NCI-H345 (cell line): ENCODE measurements around the gene IL17C.
"Not testable (repeated sequence)": the region's sequence is repeated elsewhere in the genome, so short reads cannot be mapped to it uniquely, and the experiment has no call there.

Source experiments
- DNase-seq: peaks from one replicate; lab custom pipeline; 2025; lab: John Stamatoyannopoulos, UW

IL17C gene

DNA sequence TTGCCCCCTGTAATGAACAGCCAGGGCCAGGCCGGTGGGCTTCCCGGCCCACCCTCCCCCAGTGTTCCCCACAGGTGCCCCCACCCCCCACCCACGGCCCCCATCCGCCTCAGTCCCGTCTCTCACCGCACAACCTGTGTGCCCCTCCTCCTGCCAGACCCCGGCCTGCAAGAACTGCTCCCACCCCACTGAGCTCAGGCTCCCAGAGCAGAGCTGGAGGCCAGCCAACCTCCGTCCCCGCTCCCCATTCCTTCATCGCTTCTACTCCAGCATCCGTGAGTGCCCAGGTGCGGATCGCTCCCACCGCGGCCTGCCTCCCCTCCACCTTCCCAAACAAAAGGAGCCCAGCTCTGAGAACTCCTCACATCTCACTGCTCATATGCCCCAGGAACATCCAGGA is 20.3 kb downstream of the IL17C start:
- no peak for DNase-seq

DNA sequence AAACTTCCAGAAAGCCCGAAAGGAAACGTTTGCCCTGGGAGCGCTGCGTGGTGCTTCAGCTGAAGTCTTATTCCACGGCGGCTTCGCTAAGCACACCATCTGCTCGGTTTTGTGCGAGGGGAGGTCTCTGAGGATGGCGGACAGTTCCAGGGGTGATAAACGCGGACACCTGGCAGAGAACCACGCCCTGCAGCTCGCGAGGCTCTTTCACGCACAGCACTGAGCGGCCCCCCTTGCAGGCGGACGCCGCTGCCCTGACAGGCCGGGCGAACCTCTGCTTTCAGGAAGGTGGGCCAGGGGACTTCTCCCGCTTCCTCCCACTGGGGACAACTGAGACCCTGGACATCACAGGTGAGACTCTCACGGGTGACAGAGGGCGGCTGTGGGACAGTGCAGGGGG is 20.8 kb downstream of the IL17C start:
- no peak for DNase-seq

DNA sequence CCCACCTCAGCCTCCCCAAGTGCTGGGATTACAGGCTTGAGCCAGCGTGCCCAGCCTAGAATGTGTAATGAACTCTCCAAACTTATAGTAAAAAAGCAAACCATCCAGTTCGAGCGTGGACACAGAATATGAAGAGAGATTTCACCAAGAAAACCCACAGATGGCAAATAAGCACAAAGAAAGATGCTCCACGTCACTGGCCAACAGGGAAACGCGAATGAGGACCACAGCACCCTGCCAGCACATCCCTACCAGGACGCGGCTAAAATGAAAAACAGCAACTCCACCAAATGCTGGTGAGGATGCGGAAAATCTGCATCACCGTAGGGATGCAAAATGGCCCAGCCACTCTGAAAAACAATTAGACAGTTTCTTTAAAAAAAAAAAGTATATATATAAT is 23.1 kb downstream of the IL17C start:
- DNase-seq, result no peak

DNA sequence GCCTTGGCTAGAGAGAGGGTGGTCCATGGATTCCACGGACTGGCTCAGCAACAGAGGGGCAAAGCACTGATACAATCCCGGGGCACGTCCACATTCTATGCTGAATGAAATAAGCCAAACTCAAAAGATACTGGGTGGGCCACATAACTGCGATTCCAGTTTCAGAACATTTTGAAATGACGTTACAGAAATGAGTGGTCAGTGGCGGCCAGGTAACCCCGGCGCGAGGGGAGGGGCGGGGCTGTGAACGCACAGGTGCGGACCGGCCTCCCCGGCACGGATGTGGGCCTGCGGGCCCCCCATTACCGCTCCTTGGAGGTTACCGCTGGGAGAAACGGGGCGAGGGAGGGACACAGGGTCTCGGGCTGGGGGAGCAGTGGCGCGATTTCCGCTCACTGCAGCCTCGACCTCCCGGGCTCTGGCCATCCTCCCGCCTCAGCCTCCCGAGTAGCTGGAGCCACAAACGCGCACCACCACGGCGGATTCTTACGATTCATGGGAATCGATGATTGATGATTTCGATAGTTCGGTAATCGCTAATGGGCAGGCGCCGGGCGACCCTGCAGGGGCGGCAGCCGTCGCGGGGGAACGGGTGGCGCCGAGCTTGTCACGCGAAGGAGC is 24.0 kb downstream of the IL17C start:
- no peak for DNase-seq

DNA sequence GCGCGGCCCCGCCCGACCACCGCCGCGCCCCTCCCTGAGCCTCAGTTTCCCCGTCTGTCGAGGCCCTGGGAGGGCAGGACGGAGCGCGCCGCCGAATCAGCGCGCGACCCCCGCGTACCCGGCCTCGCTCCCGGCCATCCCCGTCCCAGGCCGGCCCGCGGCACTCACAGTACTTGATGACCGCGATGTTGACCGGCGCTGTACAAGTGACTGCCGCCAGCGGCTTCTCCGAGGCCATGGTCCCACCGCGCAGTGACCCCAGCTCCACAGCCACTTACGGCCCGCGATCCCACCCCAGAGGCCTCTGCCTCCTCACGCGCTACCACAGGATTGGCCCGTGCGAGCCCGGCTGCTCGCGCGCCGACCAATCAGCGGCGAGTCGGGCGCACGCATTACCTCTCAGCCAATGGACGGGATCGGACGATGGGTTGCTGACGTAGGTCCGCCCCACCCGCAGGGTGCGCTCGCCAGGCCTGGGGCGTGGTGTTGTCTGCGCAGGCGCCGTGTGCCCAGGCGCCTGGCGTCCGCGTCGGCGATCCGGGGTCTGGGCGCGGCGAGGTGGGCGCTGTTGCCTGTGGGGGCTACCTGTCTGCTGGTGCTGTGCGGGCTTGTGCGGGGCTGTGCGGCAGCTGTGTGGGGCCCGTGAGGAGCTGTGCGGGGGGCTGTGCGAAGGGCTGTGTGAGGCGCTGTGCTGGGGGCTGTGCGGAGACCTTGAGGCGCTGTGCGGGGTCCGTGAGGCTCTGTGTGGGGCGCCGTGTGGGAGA is 24.7 kb downstream of the IL17C start, which contains the start of gene MVD:
TSS of gene MVD (minus strand) at position 249 of the 764 bp plus-strand sequence. CDS start at position 238, 11 bp downstream.
- DNase-seq, result peak; percentile 93

DNA sequence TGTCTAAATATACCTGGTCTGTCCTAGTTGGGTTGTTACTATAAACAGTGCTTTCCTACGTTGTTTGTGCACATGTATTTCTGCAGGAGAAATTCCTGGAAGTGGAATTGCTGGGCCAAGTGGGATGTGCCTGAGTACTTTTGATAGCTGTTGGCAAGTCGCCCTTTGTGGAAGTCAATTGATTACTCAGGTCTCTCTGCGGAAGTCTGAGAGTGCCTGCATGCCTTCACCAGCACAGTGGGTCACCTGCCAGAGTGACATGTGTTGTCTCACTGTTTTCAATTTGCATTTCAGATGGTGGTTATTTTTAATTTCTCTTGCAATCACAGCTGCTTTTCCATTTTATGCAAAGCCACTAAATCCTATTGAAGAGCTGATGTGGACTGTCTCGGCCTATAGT is 26.8 kb downstream of the IL17C start:
- no peak for DNase-seq

DNA sequence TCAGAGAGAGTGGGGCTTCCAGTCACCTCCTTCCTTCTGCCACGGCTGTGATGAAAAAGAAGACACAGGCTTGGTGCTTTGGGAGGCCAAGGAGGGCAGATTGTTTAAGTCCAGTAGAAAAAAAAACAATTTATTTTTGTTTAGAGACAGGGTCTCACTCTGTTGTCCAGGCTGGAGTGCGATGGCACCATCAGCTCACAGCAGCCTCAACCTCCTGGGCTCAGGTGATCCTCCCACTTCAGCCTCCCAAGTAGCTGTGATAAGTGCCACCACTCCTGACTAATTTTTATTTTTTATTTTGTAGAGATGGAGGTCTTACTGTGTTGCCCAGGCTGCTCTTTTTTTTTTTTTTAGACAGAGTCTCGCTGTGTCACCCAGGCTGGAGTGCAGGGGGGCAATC is 27.2 kb downstream of the IL17C start:
- DNase-seq, result no peak

DNA sequence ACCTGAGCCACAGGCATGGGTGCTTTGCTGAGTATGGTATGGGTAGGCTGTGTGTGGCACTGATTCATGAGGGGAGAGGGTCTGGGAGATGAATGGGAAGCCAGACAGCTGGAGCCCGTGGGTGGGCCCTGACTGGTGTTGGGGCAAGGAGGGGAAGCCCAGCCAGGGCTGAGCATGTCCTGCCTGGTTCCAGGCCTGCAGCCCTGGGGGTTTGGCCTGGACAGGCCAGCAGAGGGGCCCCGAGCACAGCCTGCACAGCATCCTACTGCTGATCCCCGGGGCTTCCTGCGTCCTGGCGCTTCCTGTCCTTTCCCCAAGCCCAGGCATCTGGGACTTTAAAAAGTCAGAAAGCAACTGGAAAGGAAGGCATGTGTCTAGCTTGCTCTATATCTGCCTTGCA is 29.1 kb downstream of the IL17C start:
- DNase-seq, result no peak

DNA sequence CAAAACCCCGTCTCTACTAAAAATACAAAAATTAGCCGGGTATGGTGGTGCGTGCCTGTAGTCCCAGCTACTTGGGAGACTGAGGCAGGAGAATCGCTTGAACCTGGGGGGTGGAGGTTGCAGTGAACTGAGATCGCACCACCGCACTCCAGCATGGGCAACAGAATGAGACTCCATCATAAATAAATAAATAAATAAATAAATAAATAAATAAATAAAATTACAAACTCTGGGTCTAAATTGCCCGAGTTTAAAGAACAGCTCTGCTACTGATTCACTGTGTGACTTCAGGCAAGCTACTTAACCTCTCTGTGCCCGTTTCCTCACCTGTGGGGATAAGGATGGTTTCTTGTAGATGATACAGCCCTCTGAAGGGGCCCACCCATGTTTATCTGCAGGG is 31.1 kb downstream of the IL17C start:
- DNase-seq, result not testable (repeated sequence)

DNA sequence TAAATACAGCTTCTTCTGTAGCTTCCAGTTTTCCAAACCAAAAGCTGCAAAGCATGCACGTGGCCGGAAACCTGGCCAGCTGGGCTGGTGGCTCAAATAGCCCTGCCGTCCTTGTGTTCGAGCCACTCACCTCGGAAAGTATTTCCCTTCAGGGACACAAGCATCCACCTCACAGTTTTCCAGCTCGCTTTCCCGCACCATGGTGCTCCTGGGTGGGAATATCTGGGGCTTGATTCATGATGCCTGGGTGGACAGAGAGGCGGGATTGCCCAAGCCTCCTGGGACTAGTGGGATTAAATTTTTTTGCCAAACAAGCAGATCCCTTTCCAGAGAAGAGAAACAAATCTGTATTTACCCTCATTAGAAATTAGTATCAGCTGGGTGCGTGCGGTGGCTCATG is 31.6 kb downstream of the IL17C start:
- no peak for DNase-seq

DNA sequence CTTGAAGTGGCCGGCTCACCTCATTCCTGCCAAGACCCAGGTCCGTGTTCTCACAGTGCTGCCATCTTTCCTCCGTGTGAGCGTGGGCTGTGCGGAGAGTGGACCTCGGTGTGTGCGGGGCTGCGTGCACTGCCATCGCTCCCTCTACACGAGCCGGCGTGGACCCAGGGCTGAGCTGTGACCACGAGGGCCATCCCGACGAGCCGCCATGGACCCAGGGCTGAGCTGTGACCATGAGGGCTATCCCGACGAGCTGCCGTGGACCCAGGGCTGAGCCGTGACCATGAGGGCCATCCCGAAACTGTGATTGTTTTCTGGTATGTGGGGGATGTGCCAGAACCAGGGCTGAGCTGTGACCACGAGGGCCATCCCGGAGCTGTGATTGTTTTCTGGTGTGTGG is 33.4 kb downstream of the IL17C start:
- DNase-seq, result no peak

DNA sequence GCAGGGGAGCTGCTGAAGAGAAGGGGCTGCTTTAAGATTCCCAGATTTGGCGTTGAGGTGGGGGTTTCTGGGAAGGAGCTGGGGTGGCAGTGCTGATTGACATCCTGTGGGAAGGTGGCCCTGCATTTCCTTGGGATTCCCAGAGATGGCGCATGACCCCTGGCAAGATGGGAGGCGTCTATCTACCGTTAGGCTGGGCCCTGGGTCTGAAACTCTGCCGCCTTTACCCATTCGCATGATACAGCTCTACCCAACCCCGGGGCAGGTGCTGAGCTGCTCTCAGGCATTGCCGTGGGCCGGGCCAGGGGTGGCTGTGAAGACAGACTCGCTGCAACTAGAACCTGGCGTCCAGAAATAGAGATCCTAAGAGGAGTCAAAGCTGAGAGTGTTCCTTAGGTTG is 34.4 kb downstream of the IL17C start:
- no peak for DNase-seq

DNA sequence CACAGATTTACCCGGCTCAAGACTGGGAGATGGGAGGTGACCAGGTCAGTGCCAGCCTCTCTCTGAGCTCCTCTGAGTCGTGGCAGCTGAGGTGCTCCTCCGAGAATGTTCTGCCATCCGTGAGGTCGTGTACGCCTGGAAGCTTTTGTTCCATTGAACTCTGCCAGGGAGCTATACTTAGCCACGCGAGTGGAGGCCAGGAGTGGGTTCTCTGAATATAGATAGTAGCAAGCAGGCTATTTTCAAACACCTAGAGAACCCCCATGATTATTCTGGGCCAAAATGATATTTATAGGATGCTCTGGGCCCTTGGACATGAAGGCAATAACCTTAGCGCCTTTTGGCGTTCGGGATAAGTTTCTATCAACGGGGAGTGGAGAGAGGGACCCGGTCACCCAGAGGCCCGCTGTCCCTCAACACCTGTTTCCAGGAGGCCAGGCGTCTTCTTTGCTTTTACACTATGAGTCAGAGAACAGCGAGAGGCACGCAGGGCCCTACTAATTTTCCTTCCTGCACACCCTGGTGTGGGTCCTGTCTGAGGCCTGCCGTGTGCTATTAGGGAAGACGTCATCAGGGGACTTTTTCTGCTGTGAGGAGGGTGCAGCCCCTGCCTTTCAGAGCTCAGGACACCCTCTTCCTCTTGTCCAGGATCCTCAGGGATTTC is 35.5 kb downstream of the IL17C start:
- no peak for DNase-seq

DNA sequence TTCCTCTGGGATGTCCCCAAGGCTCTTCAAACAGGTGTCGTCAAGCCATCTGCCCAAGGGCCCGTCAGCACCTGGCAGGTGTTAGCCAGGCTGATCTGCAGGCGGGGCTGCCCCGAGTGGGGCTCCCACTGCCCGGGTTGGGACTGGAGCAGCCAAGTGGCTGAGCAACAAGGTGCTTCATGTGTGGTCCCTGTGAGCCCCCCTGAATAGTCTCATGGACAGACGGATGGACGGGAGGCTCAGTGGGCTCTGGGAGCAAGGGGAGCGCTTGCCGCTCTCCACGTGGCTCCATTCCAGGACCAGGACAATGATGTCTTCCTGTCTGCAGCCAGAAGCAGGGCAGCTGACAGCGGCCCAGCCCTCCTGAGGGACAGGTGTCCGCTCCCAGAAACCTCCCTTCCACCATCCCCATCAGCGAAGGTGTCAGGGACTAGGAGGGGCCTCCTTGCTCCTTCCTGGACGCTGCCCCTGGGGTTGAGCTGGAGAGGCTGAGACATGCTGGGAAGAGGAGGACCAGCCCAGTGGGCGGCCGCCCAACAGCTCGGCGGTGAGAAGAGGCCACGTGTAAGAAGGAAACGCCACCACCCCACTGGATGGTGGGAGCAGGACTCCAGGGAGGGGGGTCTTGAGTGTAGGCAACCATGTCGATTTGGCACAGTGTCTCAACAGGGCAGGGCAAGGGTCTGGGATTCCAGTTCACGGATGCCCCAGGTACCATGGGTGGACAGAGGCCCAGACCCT is 38.3 kb downstream of the IL17C start:
- no peak for DNase-seq

DNA sequence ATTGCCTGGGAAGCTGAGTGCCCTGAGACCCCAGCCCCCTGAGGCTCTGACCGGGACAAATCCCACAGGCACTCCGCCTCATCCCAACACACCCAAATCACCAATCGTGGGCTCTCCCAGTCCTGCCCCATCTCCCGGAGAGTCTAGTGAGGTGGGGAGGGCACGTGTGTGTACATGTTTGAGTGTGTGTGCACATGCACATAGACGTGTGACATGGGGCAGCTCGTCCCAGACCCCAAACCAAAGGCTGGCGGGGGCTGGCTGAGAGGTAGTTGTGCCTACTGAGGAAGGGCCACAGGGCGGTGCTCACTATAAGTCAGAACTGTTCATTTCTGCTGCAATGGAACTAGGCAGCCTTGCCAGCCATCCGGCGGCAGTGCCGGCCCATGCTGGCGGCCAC is 39.3 kb downstream of the IL17C start:
- DNase-seq, result no peak

DNA sequence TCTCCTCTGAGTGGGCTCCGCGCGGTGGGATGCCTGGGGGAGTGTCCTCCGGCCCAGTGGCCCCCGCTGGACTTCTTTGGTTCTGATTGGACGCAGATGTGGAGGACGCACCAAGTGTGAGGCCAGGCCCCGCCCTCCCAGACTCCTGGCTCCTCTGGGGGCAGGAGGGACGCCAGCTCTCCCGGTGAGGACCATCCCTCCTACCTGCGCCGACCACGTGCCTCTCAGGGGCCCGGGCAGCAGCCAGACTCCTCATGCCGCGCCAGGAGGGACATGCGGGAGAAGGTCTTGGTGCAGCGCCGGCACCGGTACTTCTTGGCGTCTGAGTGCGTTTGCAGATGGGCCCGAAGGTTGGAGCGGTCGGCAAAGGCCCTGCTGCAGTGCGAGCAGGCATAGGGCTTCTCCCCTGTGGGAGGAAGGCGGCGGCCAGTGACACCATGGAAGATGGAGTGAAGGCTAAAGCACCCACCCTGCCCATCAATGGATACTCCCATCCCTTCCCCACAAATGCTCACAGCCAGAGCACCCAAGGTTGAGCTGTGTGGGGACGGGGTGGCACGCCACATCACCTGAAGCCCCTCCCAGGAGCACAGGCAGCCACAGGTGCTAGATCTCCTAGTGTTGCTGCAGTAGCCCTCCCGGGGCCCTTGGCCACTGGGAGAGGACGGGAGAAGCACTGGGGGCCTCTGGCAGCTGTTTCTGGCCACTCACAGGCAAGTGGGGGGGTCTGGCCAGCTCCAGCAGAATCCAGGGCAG is 40.0 kb downstream of the IL17C start:
- DNase-seq, result no peak

DNA sequence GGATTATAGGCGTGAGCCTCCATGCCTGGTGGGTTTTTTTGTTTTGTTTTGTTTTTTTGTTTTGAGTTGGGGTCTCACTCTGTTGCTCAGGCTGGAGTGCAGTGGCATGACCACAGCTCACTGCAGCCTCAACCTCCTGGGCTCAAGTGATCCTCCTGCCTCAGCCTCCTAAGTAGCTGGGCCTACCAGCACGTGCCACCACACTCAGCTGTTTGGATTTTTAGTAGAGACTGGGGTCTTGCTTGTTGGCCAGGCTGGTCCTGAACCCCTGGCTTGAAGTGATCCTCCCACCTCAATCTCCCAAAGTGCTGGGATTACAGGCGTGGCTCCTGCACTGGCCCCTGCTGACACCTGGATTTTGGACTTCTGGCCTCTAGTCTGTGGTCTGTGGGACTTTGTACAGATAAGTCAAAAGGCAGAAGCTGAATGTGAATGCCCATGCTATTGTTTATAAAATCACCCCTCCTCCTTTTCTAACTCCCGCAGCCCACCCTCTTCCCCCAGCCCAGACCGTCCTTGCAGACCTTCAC is 42.2 kb downstream of the IL17C start:
- no peak for DNase-seq

DNA sequence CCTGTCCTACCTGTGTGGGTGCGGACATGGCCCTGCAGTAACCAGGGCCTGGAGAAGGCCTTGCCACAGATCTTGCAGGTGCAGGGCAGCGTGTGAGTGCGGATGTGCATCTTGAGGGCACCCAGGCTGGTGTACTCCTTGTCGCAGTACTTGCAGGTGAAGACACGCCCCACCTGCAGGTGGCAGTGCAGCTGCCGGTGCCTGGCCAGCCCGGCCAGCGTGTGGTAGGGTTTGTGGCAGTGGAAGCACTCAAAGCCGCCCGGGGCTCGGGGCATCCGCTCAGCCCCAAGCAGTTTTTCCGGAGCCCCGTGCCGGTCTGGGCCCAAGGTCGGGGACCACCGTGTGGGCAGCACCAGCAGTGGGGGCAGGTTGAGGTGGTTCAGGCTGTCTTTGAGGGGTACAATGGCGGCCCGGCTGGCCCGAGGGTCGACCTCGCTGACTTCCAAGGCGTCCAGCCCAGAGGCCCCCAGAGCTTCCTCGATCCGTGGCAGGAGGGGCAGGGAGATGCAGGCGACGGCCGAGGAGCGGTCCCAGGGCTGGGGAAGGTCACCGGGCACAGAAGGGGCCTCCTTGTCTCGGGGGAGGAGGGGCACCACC is 42.8 kb downstream of the IL17C start:
- no peak for DNase-seq

DNA sequence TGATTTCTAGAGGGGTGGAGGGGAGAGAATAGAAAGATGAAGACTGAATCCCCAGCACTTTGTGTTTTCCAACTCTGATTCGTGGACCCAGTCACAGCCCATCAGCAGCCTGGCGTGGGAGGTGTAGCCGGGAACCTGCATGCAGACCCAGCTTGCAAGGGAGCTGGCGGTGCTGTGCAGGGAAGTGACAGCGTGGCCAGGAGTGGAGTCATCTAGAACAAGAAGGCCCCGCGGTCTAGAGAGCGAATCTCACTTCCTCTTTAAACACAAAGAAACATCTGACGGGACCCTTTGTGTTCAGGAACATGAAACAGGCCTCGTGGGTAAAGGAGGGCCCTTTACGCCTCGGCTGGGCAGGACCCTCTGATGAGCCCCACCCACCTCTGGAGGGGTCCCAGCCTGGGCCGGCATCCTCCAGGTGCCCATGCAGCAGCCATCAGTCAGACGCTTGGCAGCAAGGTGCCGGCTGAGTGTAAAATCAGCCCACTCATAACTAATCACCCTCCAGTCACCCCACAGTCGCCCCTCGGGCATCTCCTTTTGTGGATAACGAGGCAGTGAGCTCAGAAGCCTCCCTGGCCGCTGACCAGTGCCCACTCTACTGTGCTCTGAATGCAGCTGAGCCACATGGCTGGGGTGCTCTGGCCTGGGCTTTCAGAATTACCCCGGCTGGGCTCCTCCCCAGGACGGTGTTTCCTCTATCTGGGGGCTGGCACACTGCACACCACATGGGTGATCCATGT is 43.5 kb downstream of the IL17C start:
- DNase-seq, result no peak

DNA sequence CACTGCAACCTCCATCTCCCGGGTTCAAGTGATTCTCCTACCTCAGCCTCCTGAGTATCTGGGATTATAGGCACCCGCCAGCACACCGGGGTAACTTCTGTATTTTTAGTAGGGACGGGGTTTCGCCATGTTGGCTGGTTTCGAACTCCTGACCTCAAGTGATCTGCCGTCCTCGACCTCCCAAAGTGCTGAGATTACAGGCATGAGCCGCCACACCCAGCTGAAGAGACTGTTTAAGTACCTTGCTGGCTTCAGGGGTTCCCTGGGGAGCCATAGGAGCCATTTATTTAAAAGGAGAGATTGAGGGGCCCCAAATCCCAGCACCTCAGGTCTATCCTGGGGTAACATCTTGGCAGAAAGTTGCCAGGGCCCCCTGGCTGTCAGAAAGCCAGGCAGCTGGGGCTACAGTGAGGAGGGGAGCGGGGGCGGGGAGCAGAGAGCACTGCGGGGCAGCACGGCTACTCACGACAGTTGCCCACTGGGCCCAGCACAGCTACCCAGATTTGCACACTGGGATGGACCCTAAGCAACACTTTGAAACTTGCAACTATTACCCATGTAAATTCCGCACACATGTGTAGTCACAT is 46.3 kb downstream of the IL17C start:
- DNase-seq, result no peak
